ENCODE results near the gene LYPD3.

The LYPD3 gene

DNA sequence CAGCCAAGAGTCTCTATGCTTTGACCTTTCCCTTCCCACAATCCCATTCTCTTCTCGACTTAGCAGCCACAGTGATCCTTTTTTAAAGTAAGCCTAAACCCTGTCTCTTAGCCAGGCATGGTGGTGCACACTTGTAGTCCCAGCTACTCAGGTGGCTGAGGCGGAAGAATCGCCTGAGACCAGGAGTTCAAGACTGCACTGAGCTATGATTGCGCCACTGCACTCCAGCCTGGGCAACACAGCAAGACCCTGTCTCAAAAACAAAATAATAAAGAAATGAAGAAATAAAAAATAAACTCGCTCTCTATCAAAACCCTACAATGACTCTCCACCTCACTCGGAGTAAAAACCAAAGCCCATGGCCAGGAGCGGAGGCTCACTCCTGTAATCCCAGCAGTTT, 36.0 kb downstream of the LYPD3 start:
- no peak for DNase-seq

DNA sequence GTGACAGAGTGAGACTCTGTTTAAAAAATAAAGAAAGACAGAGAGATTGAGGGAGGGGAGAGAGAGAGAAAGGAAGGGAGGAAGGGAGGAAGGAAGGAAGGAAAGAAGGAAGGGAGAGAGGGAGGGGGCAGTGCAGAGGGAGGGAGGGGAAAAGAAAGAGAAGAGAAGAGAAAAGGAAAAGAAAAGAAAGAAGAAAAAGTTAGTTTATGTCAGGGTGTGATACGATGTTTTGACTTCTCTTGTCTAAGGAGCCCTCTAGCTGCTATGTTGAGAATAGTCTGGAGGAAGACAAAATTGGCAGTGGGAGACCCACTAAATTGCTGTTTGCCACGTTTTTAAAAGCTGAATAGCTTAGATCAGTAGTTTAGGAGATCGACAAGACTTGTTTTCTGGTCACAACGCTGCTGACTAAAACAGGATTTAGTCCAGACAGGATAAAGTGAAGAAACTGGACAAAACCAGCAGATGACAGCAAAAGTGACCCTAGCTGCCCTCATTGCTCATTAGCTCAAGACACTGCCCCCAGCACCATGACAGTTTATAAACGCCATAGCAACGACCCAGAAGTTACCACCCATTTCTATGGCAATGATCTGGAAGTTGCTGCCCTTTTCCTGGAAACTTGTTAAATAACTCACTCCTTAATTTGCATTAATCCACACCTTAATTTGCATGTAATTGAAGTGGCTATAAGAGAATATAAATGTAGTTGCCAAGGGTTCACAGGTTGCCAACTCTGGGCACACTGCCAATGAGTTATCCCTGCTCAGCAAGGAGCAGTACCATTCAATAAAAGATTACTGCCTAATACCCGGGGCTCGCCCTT, 39.6 kb downstream of the LYPD3 start:
- peak; percentile 9 for DNase-seq

DNA sequence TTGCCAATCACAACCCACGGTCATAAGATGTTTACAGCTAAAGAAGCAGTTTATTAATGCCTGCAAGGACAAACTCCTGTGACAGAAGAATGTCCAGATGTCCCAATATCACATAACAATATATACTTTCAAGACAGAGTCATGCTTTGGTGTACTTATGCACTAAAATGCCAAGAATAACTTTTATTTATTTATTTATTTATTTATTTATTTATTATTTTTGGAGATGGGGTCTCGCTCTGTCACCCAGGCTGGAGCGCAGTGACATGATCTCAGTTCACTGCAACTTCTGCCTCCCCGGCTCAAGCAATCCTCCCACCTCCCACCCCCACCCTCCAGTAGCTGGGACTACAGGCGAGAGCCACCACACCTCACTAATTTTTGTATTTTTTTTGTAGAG, 41.6 kb downstream of the LYPD3 start:
- DNase-seq = no peak

DNA sequence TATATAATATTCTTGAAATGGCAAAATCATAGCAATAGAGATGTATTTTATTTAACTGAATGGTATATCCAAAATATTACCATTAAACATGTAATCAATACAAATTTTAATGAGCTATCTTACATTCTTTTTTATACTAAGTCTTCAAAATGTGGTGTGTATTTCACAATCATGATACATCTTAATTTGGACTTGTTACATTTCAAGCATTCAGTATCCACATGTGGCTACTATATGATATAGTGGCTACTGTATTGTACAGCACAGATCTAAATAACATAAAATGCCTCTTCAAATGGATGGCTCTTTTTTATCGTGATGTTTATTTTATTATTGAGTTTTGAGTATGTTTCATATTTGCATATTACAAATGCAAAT, 42.7 kb downstream of the LYPD3 start:
- no peak for DNase-seq

DNA sequence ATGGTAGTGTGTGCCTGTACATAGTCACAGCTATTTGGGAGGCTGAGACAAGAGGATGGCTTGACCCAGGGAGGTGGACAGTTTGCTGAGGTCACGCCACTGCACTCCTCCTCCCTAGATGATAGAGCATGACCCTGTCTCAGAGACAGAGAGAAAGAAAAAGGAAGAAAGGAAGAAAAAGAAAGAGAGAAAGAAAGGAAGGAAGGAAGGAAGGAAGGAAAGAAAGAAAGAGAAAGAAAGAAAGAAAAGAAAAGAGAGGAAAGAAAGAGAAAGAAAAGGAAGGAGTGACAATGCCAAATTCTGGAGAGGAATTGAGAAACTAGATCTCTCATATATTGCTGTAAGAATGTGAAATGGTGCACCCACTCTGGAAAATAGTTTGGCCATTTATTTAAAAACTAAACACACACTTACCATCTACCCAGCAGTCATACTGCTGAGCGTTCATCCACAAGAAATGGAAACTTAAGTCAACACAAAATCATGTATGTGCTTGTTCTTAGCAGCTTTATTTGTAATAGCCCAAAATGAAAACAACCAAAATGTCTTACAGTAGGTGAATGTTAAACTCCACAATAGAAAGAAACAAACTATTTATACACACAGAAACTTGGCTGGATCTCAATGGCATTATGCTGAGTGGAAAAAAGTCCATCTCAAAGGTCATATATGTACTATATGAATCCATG, 43.3 kb downstream of the LYPD3 start:
- no peak for DNase-seq

DNA sequence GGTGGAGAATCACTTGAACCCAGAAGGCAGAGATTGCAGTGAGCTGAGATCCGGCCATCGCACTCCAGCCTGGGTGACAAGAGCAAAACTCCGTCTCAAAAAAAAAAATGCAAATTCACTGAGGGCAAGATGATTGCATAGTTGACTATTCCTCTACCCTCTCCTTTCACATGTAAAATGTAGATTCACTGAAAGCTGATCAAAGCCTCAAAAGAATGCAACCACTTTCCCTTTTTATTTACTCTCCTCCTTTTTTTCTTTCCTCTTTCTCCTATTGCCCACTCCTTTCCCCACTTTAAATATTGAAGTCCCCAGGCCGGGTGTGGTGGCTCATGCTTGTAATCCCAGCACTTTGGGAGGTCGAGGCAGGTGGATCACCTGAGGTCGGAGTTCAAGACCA, 44.5 kb downstream of the LYPD3 start:
- DNase-seq = no peak

DNA sequence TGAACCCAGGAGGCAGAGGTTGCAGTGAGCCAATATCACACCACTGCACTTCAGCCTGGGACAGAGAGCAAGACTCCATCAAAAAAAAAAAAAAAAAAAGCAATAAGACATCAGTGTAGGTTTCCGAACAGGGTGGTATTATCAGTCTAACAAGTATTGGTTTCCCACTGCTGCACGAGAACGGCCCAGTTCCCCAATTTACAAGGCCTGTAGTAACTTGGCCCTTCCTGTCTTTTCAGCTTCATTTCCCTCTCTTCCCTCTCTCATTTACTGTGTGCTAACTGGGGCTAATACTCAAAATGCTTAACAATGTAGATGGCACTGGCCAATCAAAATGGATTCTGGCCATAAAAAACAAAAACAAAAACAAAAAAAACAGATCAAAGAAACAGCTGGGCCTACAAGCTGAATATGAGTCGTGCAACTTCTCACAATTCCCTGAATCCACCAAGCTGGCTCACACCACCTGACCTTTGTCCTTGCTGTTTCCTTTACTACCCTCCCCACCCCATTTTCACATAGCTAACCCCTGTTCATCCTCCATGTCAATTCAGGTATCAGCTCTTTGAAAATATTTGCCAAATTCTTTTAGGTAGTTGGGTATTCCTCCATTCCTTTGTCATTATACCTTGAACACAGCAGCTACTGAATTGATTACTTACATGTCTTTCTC, 48.3 kb downstream of the LYPD3 start:
- DNase-seq = no peak

DNA sequence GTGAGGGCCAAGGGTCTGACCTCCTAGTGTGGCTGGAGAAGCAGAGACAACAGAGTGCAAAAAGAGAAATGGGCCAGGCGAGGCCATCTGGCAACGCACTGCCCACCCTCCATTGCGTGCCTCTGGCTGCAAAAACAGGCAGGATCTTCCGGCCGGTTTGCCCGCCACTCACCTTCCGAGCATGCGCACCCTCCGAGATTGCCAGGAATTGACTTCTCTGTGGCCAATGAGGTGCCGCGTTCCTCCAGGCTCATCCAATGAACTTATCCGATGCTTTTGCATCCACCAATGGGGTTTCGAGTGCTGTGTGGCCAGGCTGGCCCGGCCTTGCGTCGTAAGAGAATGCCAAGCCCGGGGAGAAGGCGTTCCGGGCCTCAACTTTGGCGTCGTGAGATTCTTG, 50.9 kb downstream of the LYPD3 start, which contains the start of gene TEX101:
Gene TEX101, plus strand, starts transcription at position 337 of the 400 bp plus-strand sequence. CDS start 1,030 bp downstream, outside the sequence.
- DNase-seq = no peak

DNA sequence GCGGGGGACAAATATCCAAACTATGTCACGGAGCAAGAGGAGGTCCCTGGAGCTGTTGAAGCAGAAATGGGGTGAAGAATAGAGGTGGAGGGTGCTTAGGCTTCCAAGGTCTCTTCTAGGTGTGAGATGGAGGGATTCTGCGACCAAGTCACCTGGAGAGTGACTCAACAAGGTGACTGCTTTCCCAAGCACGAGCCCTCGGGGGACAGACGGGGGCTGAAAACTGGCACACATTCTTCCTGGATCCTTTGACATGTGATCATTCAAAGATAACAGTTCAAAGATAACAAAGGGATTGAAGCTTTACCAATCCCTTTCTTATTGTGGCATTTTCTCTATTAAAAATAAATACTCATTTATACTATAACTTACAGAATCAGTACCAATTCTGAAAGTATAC, 53.0 kb downstream of the LYPD3 start:
- DNase-seq = no peak
